ENCODE results near the gene CYP2C19.

Gene CYP2C19

GRCh38 chr10:94780844-94781243, 18.4 kb downstream of the CYP2C19 start:
- TF ChIP-seq REST (IDR thresholded peaks at IDR 0.05; ENCODE audit: insufficient read depth in 1 of 2, low read depth in 2 of 2, low read length in 2 of 2) = no peak

- TF ChIP-seq POLR2AphosphoS5 (IDR thresholded peaks at IDR 0.05; ENCODE audit: low read depth, low read length) (no peak), TAF1 (IDR thresholded peaks at IDR 0.05; ENCODE audit: borderline replicate concordance, insufficient read depth, low read length) (no peak), REST (IDR thresholded peaks at IDR 0.05; ENCODE audit: insufficient read depth in 1 of 2, low read depth in 2 of 2, low read length in 2 of 2) (no peak), SIN3A (IDR thresholded peaks at IDR 0.05; ENCODE audit: borderline replicate concordance, insufficient read depth, low read length) (no peak), FOXP2 (optimal IDR thresholded peaks at IDR 0.05; ENCODE audit: borderline replicate concordance, extremely low read depth, extremely low read length, insufficient read depth) (no peak)
Measured at GRCh38 chr10:94784256-94784655, 21.8 kb downstream of the CYP2C19 start.

- no peak for TF ChIP-seq SIN3A (IDR thresholded peaks at IDR 0.05; ENCODE audit: borderline replicate concordance, insufficient read depth, low read length)
Measured at GRCh38 chr10:94785211-94785610, 22.7 kb downstream of the CYP2C19 start.

GRCh38 chr10:94803307-94803706, 40.8 kb downstream of the CYP2C19 start:
- TF ChIP-seq TAF1 (IDR thresholded peaks at IDR 0.05; ENCODE audit: borderline replicate concordance, insufficient read depth, low read length) (no peak), REST (IDR thresholded peaks at IDR 0.05; ENCODE audit: insufficient read depth in 1 of 2, low read depth in 2 of 2, low read length in 2 of 2) (no peak), SIN3A (IDR thresholded peaks at IDR 0.05; ENCODE audit: borderline replicate concordance, insufficient read depth, low read length) (no peak), POLR2AphosphoS5 (IDR thresholded peaks at IDR 0.05; ENCODE audit: low read depth, low read length) (no peak), FOXP2 (optimal IDR thresholded peaks at IDR 0.05; ENCODE audit: borderline replicate concordance, extremely low read depth, extremely low read length, insufficient read depth) (no peak)

GRCh38 chr10:94846204-94846603, 83.7 kb downstream of the CYP2C19 start:
- no peak for TF ChIP-seq TAF1 (IDR thresholded peaks at IDR 0.05; ENCODE audit: borderline replicate concordance, insufficient read depth, low read length)
- TF ChIP-seq REST (IDR thresholded peaks at IDR 0.05; ENCODE audit: insufficient read depth in 1 of 2, low read depth in 2 of 2, low read length in 2 of 2) = no peak
- TF ChIP-seq SIN3A (IDR thresholded peaks at IDR 0.05; ENCODE audit: borderline replicate concordance, insufficient read depth, low read length) = no peak
- TF ChIP-seq POLR2AphosphoS5 (IDR thresholded peaks at IDR 0.05; ENCODE audit: low read depth, low read length) = no peak
- no peak for TF ChIP-seq FOXP2 (optimal IDR thresholded peaks at IDR 0.05; ENCODE audit: borderline replicate concordance, extremely low read depth, extremely low read length, insufficient read depth)

Measured in PFSK-1 (cell line).